Measurements from ENCODE around the gene MBD4.

MBD4 gene

DNA sequence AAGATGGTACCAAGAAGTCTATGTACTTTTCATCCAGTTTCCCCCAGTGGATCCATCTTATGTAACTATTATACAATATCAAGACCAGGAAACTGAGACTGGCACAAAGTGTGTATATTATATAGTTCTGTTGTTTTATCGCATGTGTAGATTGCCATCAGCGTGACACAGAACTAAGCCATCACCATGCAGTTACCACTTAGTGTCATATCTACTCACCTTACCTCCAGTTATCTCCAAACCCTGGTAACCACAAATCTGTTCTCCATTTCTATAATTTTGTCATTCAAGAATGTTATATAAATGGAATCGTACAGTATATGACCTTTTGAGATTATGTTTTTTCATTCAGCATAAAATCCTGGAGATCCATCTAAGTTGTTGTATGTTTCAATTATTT is 23.3 kb upstream of the MBD4 start:
- DNase-seq (ENCODE audit: low spot score): no peak

DNA sequence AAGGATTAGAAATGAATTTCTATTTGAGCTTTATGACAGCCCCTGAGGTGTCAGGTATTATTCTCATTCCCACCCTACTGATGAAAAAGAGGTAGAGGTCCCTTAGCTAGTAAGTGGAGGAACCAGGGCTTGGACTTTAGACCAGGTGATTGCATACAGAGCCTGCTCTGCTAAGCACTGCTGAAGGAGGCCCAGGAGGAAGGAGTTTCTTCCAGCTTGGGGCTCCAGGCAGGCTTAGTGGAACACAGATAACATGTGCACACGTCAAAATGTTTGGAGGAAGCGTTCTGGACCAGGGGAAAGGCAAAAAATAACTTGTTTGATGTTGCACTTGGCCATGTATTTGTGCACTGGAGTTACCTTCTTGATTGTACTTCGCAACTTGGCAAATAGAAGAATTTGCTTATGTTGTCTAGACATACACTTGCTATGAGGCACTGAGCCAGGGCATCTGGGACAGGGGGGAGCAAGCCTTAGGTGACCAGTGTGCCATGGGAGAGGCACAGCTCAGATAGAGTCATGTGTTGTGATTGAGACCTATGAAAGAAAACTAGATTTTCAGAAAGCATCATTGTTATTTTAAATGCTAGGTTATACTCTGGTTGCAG is 22.7 kb upstream of the MBD4 start:
- DNase-seq (ENCODE audit: low spot score): peak; percentile 32

DNA sequence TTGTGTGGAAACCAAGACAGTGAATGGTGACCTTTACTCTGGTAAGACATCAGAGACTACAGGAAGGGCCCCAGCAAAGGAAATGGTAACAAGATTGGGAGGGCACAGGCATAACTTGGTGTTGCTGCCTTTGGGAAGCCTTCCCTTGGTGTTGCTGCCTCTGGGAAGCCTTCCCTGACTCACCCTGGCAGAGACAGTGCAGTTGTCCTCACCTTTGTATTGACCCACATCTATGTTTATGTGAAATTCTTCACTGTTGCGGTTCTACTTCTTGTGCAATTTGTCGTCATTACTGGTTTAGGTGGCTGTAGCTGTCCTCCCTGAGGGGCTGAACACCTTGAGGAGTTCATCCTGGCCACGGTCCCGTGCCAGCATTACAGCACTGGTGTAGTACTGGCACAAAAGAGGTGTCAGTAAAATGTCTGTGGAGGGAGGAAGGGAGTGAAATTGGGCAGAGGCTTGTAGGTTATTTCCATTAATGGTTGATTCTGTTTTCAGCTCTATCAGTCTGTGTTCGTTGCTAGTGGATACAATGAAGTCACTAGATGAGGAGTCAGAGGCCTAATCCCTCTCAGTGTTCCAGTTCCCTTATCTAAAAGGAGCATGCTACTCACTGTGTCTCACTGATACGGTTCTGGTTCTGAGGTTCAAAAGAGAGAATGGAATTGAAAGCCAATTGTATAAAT is 21.9 kb upstream of the MBD4 start:
- no peak for DNase-seq (ENCODE audit: low spot score)

DNA sequence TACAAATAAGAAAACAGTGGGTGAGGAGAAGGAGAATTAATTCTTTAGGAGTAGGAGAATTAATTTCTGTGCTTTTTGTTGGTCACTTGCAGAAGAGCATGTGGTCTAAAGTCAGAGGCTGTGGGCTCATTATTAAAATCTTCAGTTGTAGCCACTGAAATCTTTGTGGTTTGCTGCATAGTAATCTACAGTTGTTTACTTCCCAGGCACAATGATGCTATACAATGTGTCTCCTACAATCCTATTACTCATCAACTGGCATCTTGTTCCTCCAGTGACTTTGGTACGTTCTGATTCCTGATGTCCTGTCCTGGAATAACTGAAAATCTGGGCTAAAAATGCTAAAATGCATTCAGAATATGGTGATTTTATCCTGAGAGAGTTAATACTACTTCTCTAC is 21.3 kb upstream of the MBD4 start:
- DNase-seq (ENCODE audit: low spot score): no peak

DNA sequence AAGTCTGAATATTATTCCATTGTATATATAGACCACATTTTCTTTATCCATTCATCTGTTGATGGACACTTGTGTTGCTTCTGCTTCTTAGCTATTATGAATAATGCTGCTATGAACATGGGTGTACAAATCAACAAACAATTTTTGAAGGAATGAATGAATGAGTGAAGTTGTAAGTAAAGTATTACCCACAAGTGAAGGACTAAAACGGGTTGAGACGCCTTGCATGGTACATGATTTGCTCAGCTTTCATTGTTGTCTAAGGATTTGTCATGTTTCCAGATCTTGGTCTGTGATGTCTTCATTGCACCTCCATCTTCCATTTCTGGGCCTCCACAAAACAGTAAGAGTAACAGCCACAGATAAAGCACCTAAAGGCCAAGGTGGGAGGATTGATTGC is 20.8 kb upstream of the MBD4 start:
- no peak for DNase-seq (ENCODE audit: low spot score)

DNA sequence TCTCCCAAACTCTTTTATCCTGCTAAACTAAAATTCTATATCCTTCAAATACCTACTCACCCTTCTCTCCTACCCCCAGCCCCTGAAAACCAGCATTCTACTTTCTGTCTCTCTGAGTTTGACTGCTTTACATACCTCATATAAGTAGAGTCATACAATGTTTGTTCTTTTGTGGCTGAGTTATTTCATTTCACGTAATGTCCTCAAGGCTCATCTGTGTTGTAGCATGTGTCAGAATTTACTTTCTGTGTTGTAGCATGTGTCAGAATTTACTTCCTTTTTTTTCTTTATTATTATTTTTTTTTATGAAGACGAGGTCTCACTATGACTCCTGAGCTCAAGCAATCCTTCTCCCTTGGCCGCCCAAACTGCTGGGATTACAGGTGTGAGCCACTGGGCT is 20.4 kb upstream of the MBD4 start:
- no peak for DNase-seq (ENCODE audit: low spot score)

DNA sequence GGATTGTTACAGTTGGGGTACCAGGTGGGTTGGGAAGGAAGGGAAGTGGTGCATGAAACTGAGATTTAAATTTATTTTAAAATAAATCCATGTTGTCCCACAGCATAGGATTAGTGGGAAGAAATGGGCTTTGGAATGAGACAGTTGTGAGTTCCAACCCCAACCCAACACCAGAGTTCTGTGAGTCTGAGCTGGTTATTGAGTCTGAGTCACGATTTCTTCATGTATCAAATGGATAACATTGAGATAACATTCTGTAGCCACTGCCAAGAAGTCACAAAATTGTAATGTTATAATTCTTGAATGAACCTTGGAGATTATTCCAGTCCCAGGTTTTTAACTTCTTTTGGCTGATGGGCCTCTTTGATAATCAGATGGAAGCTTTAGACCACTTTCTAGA is 14.0 kb upstream of the MBD4 start:
- DNase-seq (ENCODE audit: low spot score): no peak

DNA sequence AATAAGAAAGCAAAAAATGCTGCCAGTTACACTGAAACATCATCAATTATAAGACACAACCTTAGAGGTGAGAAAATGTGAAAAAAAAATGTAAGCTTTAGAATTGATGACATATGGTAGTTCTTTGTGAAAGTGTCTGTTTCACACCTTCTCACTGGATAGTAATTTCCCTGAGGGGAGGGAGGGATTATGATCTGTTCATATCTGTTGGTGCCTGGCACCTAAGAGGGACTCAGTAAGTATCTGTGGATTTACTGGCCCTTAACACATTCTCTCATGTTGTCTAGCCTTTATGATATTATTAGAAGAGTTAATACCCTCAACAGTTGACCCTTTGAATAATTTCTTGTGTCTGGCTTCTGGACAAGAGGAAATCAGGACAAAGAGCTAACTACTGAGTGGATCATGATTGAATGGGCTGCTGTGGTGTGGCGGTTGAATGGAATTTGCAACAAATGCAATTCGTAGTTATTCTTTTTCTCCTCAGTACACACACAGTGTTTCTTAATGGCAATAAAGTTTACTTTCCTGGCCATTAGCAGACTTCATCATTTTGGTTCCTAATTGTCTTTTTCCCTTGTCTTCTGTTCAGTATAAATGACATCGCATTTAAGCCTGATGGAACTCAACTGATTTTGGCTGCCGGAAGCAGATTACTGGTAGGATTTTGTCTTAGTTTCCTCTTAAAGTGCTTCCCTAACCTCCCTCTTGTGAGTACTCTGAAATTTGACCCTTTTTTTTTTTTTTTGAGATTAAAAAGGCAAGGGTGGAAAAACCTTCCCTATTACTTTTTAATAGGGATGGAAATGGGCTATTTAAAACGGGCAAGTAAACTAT is 9.7 kb upstream of the MBD4 start:
- DNase-seq (ENCODE audit: low spot score): no peak

DNA sequence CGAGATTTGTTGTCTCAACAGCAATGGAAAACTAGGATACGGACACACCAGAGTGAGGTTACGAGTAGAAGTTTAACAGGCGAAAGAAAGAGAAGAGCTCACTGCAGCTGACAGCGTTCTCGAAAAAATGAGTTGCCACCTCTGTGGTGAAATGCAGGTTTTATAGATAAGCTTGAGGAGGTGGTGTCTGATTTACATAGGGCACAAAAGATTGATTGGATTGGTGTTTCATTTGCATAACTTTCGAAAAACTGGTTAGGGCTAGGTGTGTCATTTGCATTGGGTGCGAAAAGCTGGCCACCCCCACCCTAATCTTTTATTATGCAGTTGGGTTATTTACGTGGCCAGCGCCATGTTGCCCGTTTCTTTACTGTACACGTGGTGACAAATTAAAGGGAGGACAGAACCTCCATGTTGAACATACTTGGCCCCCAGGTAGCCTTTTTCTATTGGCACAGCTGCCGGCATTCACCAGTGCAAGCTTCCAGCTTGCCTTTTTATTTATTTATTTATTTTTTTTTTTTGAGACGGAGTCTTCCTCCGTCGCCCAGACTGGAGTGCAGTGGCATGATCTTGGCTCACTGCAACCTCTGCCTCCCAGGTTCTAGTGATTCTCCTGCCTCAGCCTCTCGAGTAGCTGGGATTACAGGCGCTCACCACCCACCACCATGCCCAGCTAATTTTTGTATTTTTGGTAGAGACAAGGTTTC is 8.6 kb upstream of the MBD4 start:
- no peak for DNase-seq (ENCODE audit: low spot score)

DNA sequence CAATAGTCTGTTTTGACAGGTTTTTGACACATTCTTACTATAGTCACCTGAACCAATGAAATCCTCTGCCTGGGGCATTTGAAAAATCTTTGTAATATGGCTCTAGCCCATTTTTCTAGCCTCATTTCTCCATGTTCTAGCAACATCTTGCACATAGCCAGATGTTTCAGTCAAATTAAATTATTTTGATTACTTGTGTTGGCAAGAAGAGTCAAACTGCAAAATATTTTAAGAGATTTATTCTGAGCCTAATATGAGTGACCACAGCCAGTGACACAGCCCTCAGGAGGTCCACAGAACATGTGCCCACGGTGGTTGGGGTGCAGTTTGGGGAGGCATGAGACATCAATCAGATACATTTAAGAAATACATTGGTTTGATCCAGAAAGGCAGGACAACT is 7.2 kb upstream of the MBD4 start:
- no peak for DNase-seq (ENCODE audit: low spot score)

DNA sequence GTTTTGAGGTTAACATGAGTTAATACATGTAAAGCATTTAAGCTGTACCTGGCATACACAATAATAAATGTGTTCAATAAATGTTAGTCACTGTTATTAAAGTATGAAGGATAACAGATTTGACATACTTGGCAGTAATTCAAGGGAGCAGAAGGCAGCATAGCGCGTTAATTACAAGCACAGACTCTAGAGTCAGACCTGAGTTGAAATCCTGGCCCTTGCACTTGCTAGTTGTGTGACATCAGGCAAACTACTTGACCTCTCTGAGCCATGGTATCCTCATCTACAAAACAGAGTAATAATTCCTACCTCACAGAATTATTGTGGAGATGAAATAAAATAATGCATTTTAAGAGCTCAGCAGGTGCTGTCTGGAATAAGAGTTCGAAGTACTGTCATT is 5.7 kb upstream of the MBD4 start:
- no peak for DNase-seq (ENCODE audit: low spot score)

DNA sequence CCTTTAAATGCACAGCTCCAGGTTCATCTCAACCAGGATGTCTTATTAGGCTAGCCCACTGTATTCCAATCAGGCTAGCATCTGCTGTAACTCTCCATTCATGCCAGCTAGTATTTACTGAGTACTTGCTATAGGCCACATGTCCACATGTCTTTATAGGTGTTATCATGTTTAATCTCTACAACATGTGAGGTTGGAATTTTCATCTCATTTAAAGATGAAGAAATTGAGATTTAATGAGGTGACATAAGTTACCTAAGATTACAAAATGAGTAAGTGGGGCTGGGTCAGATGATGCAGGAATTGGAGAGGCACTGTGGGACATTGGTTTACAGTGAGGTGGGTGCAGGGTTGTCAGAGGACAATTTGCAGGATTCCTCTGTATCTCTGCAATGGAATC is 3.2 kb upstream of the MBD4 start:
- DNase-seq (ENCODE audit: low spot score): no peak

DNA sequence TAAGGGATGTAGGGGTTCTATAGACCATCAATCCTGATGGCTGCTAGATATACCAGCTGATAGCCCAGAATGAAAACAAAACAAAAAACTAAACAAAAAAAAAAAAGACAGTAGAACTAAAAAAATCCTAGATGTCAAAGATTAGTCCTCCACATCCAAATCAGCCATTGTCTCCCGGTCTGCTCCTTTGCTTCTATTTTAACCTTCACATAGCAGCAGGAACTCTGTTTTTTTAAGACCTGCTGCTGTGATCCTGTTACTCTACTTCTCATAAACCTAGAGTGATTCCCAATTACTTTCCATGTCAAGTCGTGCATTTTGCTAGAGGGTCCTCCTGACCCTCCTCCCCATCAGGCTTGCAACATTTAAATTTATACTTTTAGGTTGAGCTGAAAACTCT is 2.7 kb upstream of the MBD4 start:
- DNase-seq (ENCODE audit: low spot score): no peak

DNA sequence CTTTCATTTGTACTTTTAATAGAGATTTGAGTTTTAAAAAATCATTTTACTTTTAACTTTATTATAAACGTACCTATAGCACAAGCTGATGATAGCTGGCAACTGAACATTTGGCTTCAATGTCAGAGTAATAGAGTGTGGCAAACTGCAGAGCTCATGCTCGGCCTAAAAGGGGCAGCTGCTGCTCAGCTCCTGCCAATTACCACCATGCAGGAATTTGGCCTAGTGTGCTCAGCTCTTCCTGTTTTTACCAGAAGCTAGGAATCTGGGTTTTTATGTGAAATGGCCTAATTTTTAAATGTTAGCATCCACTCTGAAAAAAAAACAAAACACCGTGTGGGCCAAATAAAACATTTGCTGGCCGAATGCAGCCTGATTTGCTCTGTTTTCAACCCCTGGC is 2.0 kb upstream of the MBD4 start:
- no peak for DNase-seq (ENCODE audit: low spot score)

DNA sequence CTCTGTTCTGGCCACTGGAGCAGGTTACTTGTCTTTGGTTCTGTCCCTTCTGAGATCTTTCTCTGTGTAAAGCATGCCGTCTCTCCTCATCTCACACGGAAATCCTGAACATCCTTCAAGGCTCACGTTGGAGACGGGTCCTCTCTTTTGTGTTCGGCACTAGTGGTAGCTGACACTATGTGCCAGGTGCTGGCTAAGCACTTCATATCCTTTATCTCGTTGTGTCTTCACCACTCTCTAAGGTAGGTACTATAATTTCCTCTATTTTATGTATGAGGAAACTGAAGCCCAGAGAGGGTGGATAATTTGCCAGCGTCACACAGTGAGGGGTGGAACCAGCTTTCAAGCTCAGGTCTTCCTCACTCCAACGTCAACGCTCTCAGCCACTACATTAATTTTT is 1.5 kb upstream of the MBD4 start:
- DNase-seq (ENCODE audit: low spot score): no peak

DNA sequence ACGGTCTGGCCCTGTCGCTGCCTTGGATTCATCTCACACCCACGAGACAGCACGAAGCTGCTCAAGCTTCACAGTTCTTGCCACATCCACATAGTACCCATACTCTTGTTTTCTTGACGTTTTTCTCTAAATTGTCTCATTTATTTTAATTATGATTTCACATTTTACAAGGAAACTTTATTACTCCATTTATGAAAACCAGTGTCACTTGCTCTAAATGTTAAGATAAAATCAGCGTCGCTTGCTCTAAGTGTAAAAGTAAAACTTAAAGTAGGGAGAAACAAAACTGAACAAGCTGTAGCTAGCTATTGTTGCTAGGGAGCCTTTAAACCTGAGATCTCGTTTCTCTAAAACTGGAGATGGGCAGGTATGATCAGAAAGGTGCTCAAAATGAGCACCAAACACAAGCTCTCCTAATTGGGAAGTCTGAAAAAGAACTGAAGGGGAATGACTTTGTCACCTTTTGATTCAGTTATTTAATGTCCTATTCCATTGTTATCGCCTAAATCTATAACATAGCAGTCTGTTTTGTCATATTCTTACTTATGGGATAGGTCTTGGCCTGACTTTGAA is 956 bp upstream of the MBD4 start:
- no peak for DNase-seq (ENCODE audit: low spot score)

DNA sequence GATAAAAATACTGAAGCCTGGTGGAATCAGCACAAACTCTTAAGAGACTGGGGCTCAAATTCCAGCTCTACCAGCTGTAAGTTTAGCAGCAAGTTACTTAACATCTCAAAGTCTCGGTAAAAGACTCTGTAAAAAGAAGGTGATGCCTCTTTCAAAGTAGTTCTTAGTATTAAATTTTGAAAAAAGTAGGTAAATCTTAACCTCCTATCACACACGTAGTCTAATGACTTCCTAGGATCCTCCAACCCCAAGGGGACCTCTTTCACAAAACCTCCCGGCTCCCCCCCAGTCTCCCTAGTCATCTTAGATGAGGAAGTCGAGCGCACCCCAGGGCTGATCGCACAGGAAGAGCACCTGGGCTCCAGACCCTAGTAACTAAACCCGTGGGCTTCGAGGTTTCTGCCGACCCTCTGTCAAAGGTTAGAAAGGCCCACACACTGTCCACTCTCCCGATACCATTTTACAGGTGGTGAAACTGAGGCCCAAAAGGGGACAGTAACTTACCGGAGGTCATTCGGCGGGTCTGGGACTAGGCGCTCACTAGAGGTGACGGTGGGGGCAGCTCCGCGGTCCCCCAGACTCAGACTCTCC is 427 bp downstream of the MBD4 start:
- no peak for DNase-seq (ENCODE audit: low spot score)

DNA sequence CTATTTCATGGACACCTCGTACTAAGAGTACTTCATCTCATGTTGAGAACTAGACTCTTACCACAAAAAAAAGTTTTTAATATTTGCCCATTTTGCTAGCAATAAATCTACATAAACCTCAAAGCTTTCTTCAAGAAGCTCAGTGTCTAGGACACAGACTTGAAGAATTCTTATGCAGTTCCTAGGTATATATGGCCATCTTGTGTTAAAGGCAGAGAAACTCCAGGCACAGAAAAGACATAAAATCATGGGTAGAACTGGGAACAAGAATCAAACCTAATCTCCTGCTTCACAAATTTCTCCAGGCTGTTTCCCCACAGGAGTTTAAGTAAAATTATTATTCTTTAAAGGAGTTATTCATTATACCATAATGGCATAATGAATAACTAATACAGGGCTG is 4.4 kb downstream of the MBD4 start:
- DNase-seq (ENCODE audit: low spot score): no peak

DNA sequence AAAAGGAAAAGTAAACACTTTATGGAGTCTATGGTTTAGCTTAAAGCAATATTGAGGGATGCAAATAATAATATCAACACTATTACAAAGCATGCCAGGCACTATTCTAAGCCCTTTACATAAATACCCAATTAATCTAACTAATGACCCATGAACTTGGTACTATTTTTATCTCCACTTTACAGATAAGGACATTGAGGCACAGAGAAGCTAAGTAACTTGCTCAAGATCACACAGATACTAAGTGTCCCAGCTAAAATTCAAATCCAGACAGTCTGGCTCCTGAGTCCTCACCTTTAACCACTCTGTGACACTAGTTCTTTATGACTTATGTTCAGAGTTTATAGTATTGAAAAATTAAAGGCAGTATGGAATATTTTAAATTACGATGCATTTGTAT is 5.6 kb downstream of the MBD4 start:
- no peak for DNase-seq (ENCODE audit: low spot score)

DNA sequence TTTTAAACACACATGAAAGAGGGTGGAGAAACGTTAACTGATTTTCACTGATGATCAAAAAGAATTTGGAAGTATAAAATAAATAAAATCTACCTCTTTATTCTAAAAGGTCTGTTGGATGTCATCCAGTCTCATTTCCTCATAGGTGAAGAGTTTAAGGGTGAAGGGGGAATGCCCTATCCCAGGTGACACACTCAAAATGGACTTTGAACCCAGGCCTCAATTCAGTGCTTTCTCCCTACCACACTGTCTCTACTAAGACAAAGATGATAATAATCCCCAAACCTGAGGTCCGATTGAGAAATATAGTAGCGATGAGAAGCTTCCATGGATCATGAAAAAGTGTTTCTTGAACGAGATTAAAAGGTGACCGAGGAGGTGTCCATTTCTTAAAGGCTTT is 6.2 kb downstream of the MBD4 start:
- DNase-seq (ENCODE audit: low spot score): no peak

DNA sequence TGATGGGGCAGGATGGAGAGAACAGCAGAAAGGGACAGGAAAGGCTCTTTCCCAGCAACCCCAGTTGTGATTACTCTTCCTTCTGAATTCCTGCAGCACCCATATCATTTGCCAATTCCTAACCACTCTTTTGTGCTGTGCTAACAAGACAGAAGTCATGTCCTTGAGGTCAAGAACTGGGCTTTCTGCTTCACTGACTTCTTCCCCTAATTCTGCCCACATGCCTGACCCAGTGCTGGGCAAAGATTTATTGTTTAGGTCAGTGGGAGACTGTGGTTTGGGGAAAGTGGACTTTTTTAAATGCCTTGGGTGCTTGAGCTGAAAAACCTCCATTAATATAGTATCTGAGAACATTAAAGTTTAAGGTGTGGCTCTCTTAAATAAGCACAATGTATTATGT is 7.1 kb downstream of the MBD4 start:
- DNase-seq (ENCODE audit: low spot score): no peak

DNA sequence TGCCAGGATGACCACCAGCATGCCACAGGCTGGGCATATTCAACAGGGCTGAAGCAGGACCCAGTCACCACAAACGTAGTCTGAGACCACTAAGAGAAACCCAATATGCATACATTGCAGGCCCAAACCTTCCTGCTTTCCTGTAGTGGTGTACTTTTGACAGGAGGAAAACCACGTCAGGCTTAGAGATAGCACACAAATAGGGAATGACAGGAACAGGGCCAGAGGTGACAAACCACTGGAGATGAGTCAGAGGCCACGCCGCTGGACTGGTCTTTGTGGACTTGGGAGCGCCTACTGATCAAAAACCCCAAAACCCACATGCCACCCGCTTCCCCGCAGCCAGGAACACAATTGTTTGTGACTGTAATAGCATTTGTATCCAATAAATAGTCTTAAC is 7.7 kb downstream of the MBD4 start:
- no peak for DNase-seq (ENCODE audit: low spot score)
